Activated CD8-positive, alpha-beta T cell treated with anti-CD3 and anti-CD28 coated beads for 36 hours (primary cell): ENCODE data around the gene FGD5. TPM values are rescaled to one million over a fixed set of nuclear protein-coding genes. Genes with fewer than 3 reads are reported as not detected.

Experiments used
- ATAC-seq: fragments of 200-7000 bp; cut with Tn5 transposase; one replicate; pipeline ENCODE4 v1.10.0; 2021; ENCODE audit warnings: mild to moderate bottlenecking, moderate library complexity
- CTCF ChIA-PET: fragments of 350-600 bp; sonication (Branson Sonifier 250); formaldehyde crosslinking; loops from one replicate; lab custom pipeline; 2021; ENCODE audit warnings: antibody characterized with exemption; lab: Charles Lee
- POLR2A ChIA-PET: fragments of 350-600 bp; sonication (Branson Sonifier 250); formaldehyde crosslinking; loops from one replicate; lab custom pipeline; 2021; ENCODE audit warnings: antibody characterized with exemption; lab: Charles Lee
- DNase-seq: peaks from one replicate; pipeline ENCODE4 v3.0.0-alpha.2; 2020
- H3K27ac Mint-ChIP-seq: one replicate; pipeline ENCODE4 v1.8.0; 2021; ENCODE audit warnings: mild to moderate bottlenecking, mixed read lengths
- H3K27me3 Mint-ChIP-seq: one replicate; pipeline ENCODE4 v1.8.0; 2021; ENCODE audit warnings: mixed read lengths
- H3K36me3 Mint-ChIP-seq: one replicate; pipeline ENCODE4 v1.8.0; 2021; ENCODE audit warnings: low read depth, mixed read lengths
- H3K4me1 Mint-ChIP-seq: one replicate; pipeline ENCODE4 v1.8.0; 2021; ENCODE audit warnings: low read depth, mixed read lengths
- H3K4me3 Mint-ChIP-seq: one replicate; pipeline ENCODE4 v1.8.0; 2021; ENCODE audit warnings: mild to moderate bottlenecking, moderate library complexity, mixed read lengths
- H3K9me3 Mint-ChIP-seq: one replicate; pipeline ENCODE4 v1.8.0; 2021; ENCODE audit warnings: mixed read lengths
- intact Hi-C: fragments of 100-400 bp; cut with micrococcal nuclease; formaldehyde crosslinking; loops from one replicate; pipeline ENCODE4 v1.10.0; 2022
- total RNA-seq, 2 experiments: library from RNA; stranded (reverse); gene quantifications; one replicate each; pipeline ENCODE4 v1.2.3, GENCODE V29; 2021
- TF ChIP-seq, protein P1 (sequence below): fragments of 200-600 bp; IDR thresholded peaks from one replicate; pipeline ENCODE4 v1.8.0; 2022; ENCODE audit warnings: antibody characterized with exemption, mild to moderate bottlenecking

FGD5 gene
- total RNA-seq, 2 experiments from 2014 or later = not detected

DNA sequence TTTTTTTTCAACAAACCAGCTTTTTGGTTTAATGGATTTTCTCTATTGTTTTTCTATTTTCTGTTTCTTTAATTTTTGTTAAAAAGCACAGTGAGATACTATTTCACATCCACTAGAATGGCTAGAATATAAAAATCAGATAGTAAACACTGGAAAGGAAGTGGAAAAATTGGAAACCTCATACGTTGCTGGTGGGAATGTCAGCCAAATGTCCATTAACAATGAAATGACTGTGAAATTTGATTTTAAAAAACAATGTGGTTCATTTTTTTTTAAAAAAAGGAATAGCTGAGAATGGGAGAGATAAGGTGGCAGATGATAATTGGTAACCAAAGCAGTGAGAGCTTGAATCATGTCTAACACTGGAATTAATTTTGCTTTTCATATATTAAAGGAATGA lies 148.5 kb downstream of the FGD5 start:
- H3K27ac Mint-ChIP-seq = no peak overlapping the region
- peaks cover 1% of the 10 kb centered on the region for H3K9me3 Mint-ChIP-seq
- POLR2A ChIA-PET = no interaction called here
- ATAC-seq (no peak), DNase-seq (no peak)
- peaks cover 33% of the 10 kb centered on the region for H3K36me3 Mint-ChIP-seq
- no peak overlapping the region for H3K4me3 Mint-ChIP-seq
- H3K27me3 Mint-ChIP-seq = no peaks in the 10 kb centered on the region
- H3K4me1 Mint-ChIP-seq = peaks cover 10% of the 10 kb centered on the region
- CTCF ChIA-PET = interaction anchor here (1.6 to 1.7 kb wide), 2 partner anchors 44 to 46 kb away, joined by 3 to 4 read pairs; no protein-coding TSS in a partner anchor
- TF ChIP-seq, protein P1, sequence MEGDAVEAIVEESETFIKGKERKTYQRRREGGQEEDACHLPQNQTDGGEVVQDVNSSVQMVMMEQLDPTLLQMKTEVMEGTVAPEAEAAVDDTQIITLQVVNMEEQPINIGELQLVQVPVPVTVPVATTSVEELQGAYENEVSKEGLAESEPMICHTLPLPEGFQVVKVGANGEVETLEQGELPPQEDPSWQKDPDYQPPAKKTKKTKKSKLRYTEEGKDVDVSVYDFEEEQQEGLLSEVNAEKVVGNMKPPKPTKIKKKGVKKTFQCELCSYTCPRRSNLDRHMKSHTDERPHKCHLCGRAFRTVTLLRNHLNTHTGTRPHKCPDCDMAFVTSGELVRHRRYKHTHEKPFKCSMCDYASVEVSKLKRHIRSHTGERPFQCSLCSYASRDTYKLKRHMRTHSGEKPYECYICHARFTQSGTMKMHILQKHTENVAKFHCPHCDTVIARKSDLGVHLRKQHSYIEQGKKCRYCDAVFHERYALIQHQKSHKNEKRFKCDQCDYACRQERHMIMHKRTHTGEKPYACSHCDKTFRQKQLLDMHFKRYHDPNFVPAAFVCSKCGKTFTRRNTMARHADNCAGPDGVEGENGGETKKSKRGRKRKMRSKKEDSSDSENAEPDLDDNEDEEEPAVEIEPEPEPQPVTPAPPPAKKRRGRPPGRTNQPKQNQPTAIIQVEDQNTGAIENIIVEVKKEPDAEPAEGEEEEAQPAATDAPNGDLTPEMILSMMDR = no peak
- intact Hi-C loops = no loop called here

DNA sequence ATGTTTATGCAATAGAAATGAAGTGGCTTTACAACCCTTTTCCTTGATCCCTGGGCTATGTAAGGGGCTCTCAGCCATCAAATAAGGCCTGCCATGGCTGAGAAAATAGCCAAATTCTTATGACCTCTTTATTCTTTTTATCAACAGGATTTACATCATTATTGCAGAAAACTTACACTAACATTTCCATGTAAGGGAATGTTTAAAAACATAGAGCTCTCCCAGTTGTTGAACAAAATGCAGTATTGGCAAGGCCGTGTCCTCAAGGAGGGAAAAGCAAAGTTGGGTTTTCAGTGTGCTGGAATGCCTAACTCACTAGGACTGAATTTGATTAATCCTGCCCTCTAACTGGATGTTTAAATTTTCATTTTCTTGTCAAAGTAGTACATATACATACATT lies 150.9 kb downstream of the FGD5 start:
- no peak for DNase-seq
- Mint-ChIP-seq H3K4me3 (no peak overlapping the region), H3K27ac (no peak overlapping the region), H3K36me3 (peaks cover 48% of the 10 kb centered on the region), H3K27me3 (no peaks in the 10 kb centered on the region), H3K9me3 (peaks cover 1% of the 10 kb centered on the region), H3K4me1 (peaks cover 14% of the 10 kb centered on the region)
- TF ChIP-seq, protein P1 = no peak
- intact Hi-C loops = no loop called here
- ATAC-seq = no peak
- ChIA-PET POLR2A (no interaction called here), CTCF (interaction anchor here (1.6 kb wide), 1 partner anchor 19 kb away, joined by 4 read pairs; no protein-coding TSS in a partner anchor)

DNA sequence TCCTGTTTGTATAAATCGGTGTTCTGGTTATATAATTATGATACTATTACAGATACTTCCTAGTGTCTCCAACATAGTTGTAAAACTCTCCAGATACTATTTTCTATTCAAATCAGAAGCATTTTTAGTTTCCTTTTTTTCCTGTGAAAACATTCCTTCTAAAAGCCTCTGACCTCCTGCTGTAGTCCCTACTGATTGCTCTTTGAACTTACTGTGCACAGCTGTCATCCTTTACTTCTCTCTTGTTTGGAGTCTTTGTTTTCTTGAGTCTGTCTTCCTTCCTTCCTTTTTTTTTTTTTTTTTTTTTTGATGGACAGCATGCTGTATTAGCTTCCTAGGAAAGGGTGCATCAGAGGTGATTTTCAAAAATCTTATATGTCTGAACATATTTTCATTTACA lies 157.6 kb downstream of the FGD5 start:
- intact Hi-C loops = no loop called here
- no peak for ATAC-seq
- TF ChIP-seq, protein P1 = no peak
- POLR2A ChIA-PET = no interaction called here
- H3K27me3 Mint-ChIP-seq = no peaks in the 10 kb centered on the region
- peaks cover 50% of the 10 kb centered on the region for H3K36me3 Mint-ChIP-seq
- no peak for DNase-seq
- no peaks in the 10 kb centered on the region for H3K9me3 Mint-ChIP-seq
- peaks cover 35% of the 10 kb centered on the region for H3K4me1 Mint-ChIP-seq
- H3K4me3 Mint-ChIP-seq = no peak overlapping the region
- no peak overlapping the region for H3K27ac Mint-ChIP-seq
- CTCF ChIA-PET = interaction anchor here (1.7 kb wide), 1 partner anchor 55 kb away, joined by 3 read pairs; no protein-coding TSS in a partner anchor

DNA sequence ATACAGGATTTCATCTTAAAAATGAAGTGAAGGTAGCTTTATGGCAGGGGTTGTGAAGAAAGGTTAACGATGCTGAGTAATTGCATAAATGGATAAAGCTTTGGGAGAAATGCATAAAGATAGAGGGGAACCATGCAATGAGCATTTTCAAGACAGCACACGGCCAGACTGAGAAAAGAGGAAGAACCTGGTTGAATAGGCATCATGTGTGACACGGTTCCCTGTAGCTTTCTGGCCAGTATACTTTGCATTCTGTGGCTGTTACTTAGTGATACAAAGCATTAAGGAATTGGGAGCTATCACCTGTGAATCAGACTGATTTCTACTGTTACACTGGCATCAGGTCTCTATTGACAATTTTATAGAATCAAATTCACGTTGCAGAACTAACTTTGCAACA lies 161.9 kb downstream of the FGD5 start:
- intact Hi-C loops = no loop called here
- Mint-ChIP-seq H3K27ac (no peak overlapping the region), H3K9me3 (peaks cover 2% of the 10 kb centered on the region), H3K36me3 (peaks cover 36% of the 10 kb centered on the region), H3K4me3 (no peak overlapping the region), H3K27me3 (no peaks in the 10 kb centered on the region), H3K4me1 (peaks cover 24% of the 10 kb centered on the region)
- ChIA-PET CTCF (interaction anchor here (0.9 to 1.2 kb wide), 2 partner anchors 42 to 57 kb away, joined by 3 to 4 read pairs; no protein-coding TSS in a partner anchor), POLR2A (no interaction called here)
- TF ChIP-seq, protein P1 = no peak
- ATAC-seq = no peak
- DNase-seq = no peak

Other genes starting within 250 kb of the FGD5 start
- 10 to 100 TPM; 14.2 to 16.2 TPM for gene CCDC174, start 167.2 kb upstream of the FGD5 start, total RNA-seq
- gene C3orf20, start 143.8 kb upstream of the FGD5 start, total RNA-seq = under 1 TPM; 0.20 to 0.23 TPM
- 10 to 100 TPM; 47.1 to 47.4 TPM for gene NR2C2, start 128.6 kb downstream of the FGD5 start, total RNA-seq
- 10 to 100 TPM; 73.9 to 78.2 TPM for gene MRPS25, start 246.4 kb downstream of the FGD5 start, total RNA-seq